ELF-1 (cell line): ENCODE data around the gene CITED1.
"Not testable (repeated sequence)": the region's sequence is repeated elsewhere in the genome, so short reads cannot be mapped to it uniquely, and the experiment has no call there.

Source experiments
- DNase-seq: peaks from one replicate; pipeline ENCODE4 v3.0.0-alpha.2; 2016; ENCODE audit warnings: low read depth, low spot score

The CITED1 gene

GRCh38 chrX:72305286-72306084, at the start of gene CITED1:
CITED1 (minus strand) TSS chrX:72305914; CDS start chrX:72302869, 3,045 bp downstream.
- DNase-seq = peak; percentile 69

GRCh38 chrX:72352786-72353185, 47.1 kb upstream of the CITED1 start:
- DNase-seq = no peak

GRCh38 chrX:72351606-72352334, 46.1 kb upstream of the CITED1 start:
- DNase-seq = no peak

- no peak for DNase-seq
Measured at GRCh38 chrX:72349190-72349589, 43.5 kb upstream of the CITED1 start.

- DNase-seq = no peak
Measured at GRCh38 chrX:72348247-72348979, 42.7 kb upstream of the CITED1 start.

- DNase-seq = no peak
Measured at GRCh38 chrX:72347366-72347765, 41.7 kb upstream of the CITED1 start.

- peak; percentile 77 for DNase-seq
Measured at GRCh38 chrX:72346302-72346949, 40.7 kb upstream of the CITED1 start.

- no peak for DNase-seq
Measured at GRCh38 chrX:72340626-72341025, 34.9 kb upstream of the CITED1 start.

- DNase-seq = no peak
Measured at GRCh38 chrX:72340041-72340440, 34.3 kb upstream of the CITED1 start.

- peak; percentile 52 for DNase-seq
Measured at GRCh38 chrX:72330131-72330530, 24.4 kb upstream of the CITED1 start.

GRCh38 chrX:72326605-72327300, 21.0 kb upstream of the CITED1 start:
- no peak for DNase-seq

- not testable (repeated sequence) for DNase-seq
Measured at GRCh38 chrX:72319651-72320050, 13.9 kb upstream of the CITED1 start.

GRCh38 chrX:72317139-72317538, 11.4 kb upstream of the CITED1 start:
- no peak for DNase-seq

- no peak for DNase-seq
Measured at GRCh38 chrX:72316408-72317110, 10.8 kb upstream of the CITED1 start.

GRCh38 chrX:72314881-72315280, 9.2 kb upstream of the CITED1 start:
- no peak for DNase-seq

GRCh38 chrX:72313707-72314641, 8.3 kb upstream of the CITED1 start:
- no peak for DNase-seq

- DNase-seq = no peak
Measured at GRCh38 chrX:72312311-72312940, 6.7 kb upstream of the CITED1 start.

GRCh38 chrX:72309297-72310071, 3.8 kb upstream of the CITED1 start:
- DNase-seq = peak; percentile 65
